ENCODE results near the gene USP37. TPM values are rescaled to one million over a fixed set of nuclear protein-coding genes. Genes with fewer than 3 reads are reported as not detected.

Gene USP37
- total RNA-seq, 2 donors from 2014 or later, result 6.0 to 14.5 TPM

DNA sequence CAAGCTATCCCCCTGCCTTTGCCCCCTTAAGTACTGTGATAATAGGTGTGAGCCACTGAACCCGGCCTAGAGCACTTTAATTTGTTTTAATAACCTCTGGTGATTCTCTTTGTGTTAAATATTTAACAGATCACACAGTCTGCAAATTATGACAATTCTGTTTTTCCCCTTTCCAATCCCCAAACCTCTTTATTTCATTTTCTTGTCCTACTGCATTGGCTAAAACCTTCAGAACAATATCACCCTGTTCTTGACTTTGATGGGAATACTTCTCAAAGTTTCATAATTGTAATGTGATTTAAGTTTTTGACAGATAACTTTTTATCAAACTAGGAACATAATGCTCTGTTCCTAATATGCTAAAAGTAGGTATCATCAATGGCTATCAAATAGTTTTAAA lies 44.5 kb downstream of the USP37 start:
- H3K9me3 ChIP-seq, result no peaks in the 10 kb centered on the region
- no peaks in the 10 kb centered on the region for H3K4me1 ChIP-seq
- no peak for DNase-seq
- no peaks in the 10 kb centered on the region for H3K27me3 ChIP-seq
- H3K4me3 ChIP-seq, result no peak overlapping the region
- 94 to 100% methylated on average over 1 of the region's 1 CpG for WGBS, 2 donors
- no peak for ATAC-seq
- TF ChIP-seq, protein P1, sequence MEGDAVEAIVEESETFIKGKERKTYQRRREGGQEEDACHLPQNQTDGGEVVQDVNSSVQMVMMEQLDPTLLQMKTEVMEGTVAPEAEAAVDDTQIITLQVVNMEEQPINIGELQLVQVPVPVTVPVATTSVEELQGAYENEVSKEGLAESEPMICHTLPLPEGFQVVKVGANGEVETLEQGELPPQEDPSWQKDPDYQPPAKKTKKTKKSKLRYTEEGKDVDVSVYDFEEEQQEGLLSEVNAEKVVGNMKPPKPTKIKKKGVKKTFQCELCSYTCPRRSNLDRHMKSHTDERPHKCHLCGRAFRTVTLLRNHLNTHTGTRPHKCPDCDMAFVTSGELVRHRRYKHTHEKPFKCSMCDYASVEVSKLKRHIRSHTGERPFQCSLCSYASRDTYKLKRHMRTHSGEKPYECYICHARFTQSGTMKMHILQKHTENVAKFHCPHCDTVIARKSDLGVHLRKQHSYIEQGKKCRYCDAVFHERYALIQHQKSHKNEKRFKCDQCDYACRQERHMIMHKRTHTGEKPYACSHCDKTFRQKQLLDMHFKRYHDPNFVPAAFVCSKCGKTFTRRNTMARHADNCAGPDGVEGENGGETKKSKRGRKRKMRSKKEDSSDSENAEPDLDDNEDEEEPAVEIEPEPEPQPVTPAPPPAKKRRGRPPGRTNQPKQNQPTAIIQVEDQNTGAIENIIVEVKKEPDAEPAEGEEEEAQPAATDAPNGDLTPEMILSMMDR (IDR thresholded peaks at IDR 0.05), result no peak
- no peak for TF ChIP-seq POLR2A (IDR thresholded peaks at IDR 0.05)
- intact Hi-C loops (cut with DNase I), result no loop called here
- H3K27ac ChIP-seq, result no peak overlapping the region
- H3K36me3 ChIP-seq (replicated peaks in 1 of 2; ENCODE audit: insufficient read depth in 1 of 2, low read depth in 2 of 2), result peaks cover 0 to 6% of the 10 kb centered on the region in 2 donors

DNA sequence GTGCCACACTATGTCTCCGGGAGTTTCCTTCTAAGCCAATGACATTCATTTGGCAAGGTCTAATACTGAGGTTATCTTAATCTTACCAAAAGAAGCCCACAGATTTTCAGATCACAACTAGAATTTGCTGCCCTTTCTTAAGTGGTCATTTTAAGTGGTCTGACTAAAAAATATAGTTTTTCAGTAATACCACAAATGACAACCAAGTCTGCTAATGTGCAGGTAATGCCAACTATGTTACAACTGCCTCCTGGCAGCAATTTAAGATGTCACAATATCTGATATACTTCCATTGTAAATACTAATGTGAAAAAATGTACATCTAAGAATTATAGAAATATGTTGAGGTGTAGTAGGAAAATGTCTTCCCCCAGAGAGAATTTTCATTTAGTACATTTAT lies 49.3 kb downstream of the USP37 start:
- Histone ChIP-seq H3K4me3 (no peak overlapping the region), H3K36me3 (replicated peaks in 1 of 2; ENCODE audit: insufficient read depth in 1 of 2, low read depth in 2 of 2) (peaks cover 0 to 1% of the 10 kb centered on the region in 2 donors), H3K4me1 (no peaks in the 10 kb centered on the region), H3K27me3 (no peaks in the 10 kb centered on the region), H3K27ac (no peak overlapping the region), H3K9me3 (no peaks in the 10 kb centered on the region)
- ATAC-seq (no peak), DNase-seq (no peak)
- TF ChIP-seq, protein P1 (IDR thresholded peaks at IDR 0.05), result no peak
- 92 to 100% methylated on average over 1 of the region's 1 CpG for WGBS, 2 donors
- intact Hi-C loops (cut with DNase I), result no loop called here

DNA sequence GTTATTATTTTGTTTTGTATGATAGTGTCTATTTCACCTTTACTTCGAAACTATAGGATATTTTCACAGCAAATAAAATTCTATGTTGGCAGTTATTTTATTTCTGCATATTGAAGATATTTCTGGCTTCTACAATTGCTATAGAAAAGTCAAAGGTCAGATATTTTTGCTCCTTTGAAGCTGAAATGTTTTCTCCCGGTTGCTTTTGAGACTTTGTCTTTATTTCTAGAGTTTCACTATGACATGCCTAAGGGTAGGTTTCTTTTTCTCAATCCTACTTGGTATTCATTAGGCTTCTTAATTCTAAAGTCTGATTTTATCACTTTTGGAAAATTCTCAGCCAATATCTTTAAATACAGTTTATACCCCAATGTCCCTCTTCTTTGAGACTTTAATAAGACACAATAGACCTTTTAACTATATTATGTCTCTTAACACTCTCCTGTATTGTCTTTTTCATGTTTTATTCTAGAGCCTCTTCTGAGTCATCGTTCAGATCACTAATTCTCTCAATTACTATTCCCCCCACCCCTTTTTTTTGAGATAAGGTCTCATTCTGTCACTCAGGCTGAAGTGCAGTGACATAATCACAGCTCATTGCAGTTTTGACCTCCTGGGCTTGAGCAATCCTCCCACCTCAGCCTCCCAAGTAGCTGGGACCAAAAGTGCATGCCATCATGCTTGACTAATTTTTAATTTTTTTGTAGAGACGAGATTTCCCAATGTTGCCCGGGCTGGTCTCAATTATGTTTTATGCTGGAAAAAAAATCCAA lies 50.5 kb downstream of the USP37 start:
- ATAC-seq (no peak), DNase-seq (no peak)
- 80 to 92% methylated on average over 5 of the region's 5 CpGs for WGBS, 2 donors
- Histone ChIP-seq H3K9me3 (no peaks in the 10 kb centered on the region), H3K4me1 (no peaks in the 10 kb centered on the region), H3K27me3 (no peaks in the 10 kb centered on the region), H3K36me3 (replicated peaks in 1 of 2; ENCODE audit: insufficient read depth in 1 of 2, low read depth in 2 of 2) (peaks cover 0 to 1% of the 10 kb centered on the region in 2 donors), H3K4me3 (no peak overlapping the region), H3K27ac (no peak overlapping the region)
- intact Hi-C loops (cut with DNase I), result no loop called here
- no peak for TF ChIP-seq POLR2A (IDR thresholded peaks at IDR 0.05)
- TF ChIP-seq, protein P1 (IDR thresholded peaks at IDR 0.05), result no peak

DNA sequence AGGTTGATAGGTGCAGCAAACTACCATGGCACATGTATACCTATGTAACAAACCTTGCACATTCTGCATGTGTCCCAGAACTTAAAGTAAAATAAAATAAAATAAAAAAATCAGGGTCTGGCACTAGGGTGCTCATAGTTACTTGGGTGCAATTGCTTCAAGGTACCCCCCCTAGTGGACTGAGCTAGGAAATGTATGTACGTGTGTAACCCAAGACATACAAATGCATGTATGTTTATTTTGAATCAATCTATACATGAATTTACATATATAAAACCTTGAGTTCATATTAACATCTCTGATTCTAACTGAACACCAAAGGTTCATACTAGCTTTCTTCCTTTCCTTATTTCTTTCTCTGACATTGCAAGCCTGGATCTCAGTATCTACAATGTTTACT lies 51.5 kb downstream of the USP37 start:
- 82 to 91% methylated on average over 1 of the region's 1 CpG for WGBS, 2 donors
- DNase-seq (no peak), ATAC-seq (no peak)

More for the DNA sequence above, 51.5 kb downstream of the USP37 start:
- intact Hi-C loops (cut with DNase I), result no loop called here
- Histone ChIP-seq H3K27ac (no peak overlapping the region), H3K9me3 (no peaks in the 10 kb centered on the region), H3K27me3 (no peaks in the 10 kb centered on the region), H3K4me3 (no peak overlapping the region), H3K4me1 (no peaks in the 10 kb centered on the region), H3K36me3 (replicated peaks in 1 of 2; ENCODE audit: insufficient read depth in 1 of 2, low read depth in 2 of 2) (peaks cover 0 to 1% of the 10 kb centered on the region in 2 donors)
- TF ChIP-seq POLR2A (IDR thresholded peaks at IDR 0.05), result no peak
- TF ChIP-seq, protein P1 (IDR thresholded peaks at IDR 0.05), result no peak

Measured in body of pancreas (tissue), 4 donors.